ENCODE data around the gene TDP2. TPM values are rescaled to one million over a fixed set of nuclear protein-coding genes. Genes with fewer than 3 reads are reported as not detected.

TDP2 gene
- total RNA-seq, 1 donor from 2014 or later = 17.9 TPM

DNA sequence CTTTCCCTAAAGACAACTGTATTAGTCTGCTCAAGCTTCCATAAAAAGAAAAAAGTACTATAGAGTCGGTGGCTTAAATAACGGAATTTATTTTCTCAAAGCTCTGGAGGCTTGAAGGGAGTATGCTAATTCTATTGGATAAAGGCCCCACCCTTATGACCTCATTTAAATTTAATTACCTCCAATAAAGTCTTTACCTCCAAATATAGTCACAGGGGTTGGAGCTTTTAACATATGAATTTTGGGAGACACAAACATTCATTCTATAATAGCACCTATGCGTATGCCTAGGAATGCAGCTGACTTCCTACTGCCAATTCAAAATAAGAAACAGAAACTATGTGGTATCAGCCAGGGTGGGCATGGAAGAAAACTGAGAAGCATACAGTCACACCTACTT lies 46.1 kb downstream of the TDP2 start:
- FAIRE-seq = no peak
- no peak overlapping the region for H3K4me3 ChIP-seq (ENCODE audit: low read depth, low read length)

DNA sequence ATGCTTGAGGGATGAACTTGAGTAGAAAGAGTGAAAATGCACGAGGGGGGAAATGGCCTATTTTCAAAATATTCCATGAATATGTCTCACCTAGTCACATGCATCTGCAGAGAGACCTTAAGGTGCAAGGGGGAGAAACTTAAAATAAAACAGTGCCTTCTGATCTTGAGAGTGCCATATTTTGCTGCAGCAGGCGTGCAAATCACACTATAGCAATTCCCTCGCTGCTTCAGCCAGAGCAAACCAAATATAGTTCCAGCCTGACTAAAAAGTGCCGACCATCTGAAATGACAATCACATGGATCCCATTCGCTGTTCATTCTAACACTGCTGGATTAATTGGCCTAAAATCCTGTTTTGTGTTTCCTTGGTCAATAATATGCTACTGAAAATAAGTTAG lies 47.0 kb downstream of the TDP2 start:
- Histone ChIP-seq H3K27me3 (ENCODE audit: control insufficient read depth, insufficient read depth, low read length) (no peaks in the 10 kb centered on the region), H3K36me3 (ENCODE audit: control insufficient read depth, insufficient read depth, low read length) (no peaks in the 10 kb centered on the region), H3K4me3 (ENCODE audit: low read depth, low read length) (no peak overlapping the region)
- DNase-seq (ENCODE audit: low read depth) (no peak), FAIRE-seq (no peak)
- TF ChIP-seq, protein P1, sequence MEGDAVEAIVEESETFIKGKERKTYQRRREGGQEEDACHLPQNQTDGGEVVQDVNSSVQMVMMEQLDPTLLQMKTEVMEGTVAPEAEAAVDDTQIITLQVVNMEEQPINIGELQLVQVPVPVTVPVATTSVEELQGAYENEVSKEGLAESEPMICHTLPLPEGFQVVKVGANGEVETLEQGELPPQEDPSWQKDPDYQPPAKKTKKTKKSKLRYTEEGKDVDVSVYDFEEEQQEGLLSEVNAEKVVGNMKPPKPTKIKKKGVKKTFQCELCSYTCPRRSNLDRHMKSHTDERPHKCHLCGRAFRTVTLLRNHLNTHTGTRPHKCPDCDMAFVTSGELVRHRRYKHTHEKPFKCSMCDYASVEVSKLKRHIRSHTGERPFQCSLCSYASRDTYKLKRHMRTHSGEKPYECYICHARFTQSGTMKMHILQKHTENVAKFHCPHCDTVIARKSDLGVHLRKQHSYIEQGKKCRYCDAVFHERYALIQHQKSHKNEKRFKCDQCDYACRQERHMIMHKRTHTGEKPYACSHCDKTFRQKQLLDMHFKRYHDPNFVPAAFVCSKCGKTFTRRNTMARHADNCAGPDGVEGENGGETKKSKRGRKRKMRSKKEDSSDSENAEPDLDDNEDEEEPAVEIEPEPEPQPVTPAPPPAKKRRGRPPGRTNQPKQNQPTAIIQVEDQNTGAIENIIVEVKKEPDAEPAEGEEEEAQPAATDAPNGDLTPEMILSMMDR (IDR thresholded peaks at IDR 0.05; ENCODE audit: insufficient read depth, low read length, severe bottlenecking) = no peak

More for the DNA sequence above, 46.1 kb downstream of the TDP2 start:
- H3K27me3 ChIP-seq (ENCODE audit: control insufficient read depth, insufficient read depth, low read length) = no peaks in the 10 kb centered on the region
- TF ChIP-seq, protein P1 (IDR thresholded peaks at IDR 0.05; ENCODE audit: insufficient read depth, low read length, severe bottlenecking) = no peak
- DNase-seq (ENCODE audit: low read depth) = no peak
- H3K36me3 ChIP-seq (ENCODE audit: control insufficient read depth, insufficient read depth, low read length) = no peaks in the 10 kb centered on the region

DNA sequence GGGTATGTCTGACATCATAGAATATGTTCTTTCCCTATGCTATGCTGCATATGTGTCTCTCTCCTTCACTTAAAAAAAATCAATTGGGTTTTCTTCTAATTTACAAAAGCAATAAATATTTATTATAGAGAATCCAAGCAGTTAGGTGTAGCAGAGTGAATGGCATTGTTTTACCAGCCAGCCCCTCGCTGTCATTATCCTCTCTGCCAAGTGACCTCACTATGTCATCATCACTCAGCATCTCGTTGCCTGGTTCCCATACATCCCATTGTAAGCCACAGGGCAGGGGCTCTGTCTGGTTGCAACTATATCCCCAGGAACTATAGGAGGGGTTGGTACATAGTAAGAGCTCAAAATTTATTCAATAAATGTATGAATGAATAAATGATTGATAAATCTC lies 52.1 kb downstream of the TDP2 start:
- TF ChIP-seq, protein P1 (IDR thresholded peaks at IDR 0.05; ENCODE audit: insufficient read depth, low read length, severe bottlenecking) = no peak
- H3K27me3 ChIP-seq (ENCODE audit: control insufficient read depth, insufficient read depth, low read length) = no peaks in the 10 kb centered on the region
- H3K36me3 ChIP-seq (ENCODE audit: control insufficient read depth, insufficient read depth, low read length) = no peaks in the 10 kb centered on the region
- DNase-seq (ENCODE audit: low read depth) = no peak
- FAIRE-seq = no peak
- no peak overlapping the region for H3K4me3 ChIP-seq (ENCODE audit: low read depth, low read length)

DNA sequence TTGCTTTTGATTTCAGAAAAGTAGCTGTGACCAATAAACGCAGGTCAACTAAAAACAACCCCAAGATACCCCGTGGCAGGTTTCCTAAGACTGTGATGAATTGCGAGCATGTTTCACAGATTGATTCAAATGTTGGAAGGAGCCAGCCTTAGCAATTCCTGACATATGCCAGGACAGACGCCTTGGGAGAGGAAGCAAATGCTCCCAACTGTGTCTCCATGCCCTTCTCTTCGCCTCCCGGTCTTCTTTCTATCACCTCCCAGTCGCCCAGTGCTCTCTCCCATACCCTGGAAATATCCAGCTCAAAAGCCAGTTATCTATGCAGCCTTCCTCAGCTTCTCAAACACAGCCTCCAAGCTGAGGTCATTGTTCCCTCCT lies 52.7 kb downstream of the TDP2 start:
- no peaks in the 10 kb centered on the region for H3K36me3 ChIP-seq (ENCODE audit: control insufficient read depth, insufficient read depth, low read length)
- no peak for FAIRE-seq
- H3K4me3 ChIP-seq (ENCODE audit: low read depth, low read length) = no peak overlapping the region
- no peaks in the 10 kb centered on the region for H3K27me3 ChIP-seq (ENCODE audit: control insufficient read depth, insufficient read depth, low read length)
- TF ChIP-seq, protein P1 (IDR thresholded peaks at IDR 0.05; ENCODE audit: insufficient read depth, low read length, severe bottlenecking) = no peak
- no peak for DNase-seq (ENCODE audit: low read depth)

DNA sequence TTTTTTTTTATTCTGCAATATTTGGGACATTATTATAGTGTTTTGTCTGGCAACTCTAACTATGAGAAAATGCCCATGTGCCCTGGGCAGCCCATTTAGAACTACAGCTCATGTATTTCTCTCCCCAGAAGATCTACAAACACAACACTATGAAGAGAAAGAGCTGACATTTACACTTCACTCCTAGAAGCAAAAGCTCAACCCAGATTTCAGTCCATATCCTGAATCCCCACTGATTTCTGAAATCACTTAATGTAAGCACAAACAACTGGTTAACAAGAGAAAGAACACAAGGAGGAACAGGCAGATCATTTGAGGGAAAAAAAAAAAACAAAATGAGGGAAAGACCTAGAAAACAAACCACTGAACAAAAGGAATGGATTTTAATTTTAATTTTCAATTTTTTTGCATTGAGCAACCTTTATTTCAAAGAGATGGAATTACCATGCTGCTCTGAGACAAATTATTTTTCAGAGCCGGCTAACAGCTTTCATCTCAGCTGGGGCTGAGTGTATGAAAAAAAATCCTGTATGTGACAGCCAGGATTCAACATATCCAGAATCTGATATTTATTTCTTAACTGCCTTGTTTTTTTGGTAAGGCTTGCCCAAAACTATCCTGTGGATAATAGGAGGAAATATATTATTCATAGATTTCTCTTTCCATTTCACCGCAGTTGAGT lies 53.2 kb downstream of the TDP2 start:
- no peak for DNase-seq (ENCODE audit: low read depth)
- Histone ChIP-seq H3K27me3 (ENCODE audit: control insufficient read depth, insufficient read depth, low read length) (no peaks in the 10 kb centered on the region), H3K36me3 (ENCODE audit: control insufficient read depth, insufficient read depth, low read length) (no peaks in the 10 kb centered on the region), H3K4me3 (ENCODE audit: low read depth, low read length) (no peak overlapping the region)
- no peak for FAIRE-seq
- TF ChIP-seq, protein P1 (IDR thresholded peaks at IDR 0.05; ENCODE audit: insufficient read depth, low read length, severe bottlenecking) = no peak

DNA sequence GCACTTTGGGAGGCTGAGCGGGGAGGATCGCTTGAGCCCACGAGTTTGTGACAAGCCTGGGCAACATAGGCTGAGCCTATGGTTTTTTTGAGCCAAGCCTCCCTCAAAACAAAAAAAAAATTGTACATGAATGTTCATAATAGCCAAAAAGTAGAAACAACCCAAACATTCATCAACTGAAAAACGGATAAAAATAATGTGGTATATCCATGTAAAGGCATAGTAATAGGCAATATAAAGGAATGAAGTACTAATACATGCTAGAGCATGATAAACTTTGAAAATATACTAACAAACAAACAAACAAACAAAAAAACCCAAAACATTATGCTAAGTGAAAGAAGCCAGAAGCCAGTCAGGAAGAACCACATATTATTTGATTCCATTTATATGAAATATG lies 56.0 kb downstream of the TDP2 start:
- Histone ChIP-seq H3K4me3 (ENCODE audit: low read depth, low read length) (no peak overlapping the region), H3K36me3 (ENCODE audit: control insufficient read depth, insufficient read depth, low read length) (no peaks in the 10 kb centered on the region), H3K27me3 (ENCODE audit: control insufficient read depth, insufficient read depth, low read length) (no peaks in the 10 kb centered on the region)
- FAIRE-seq = no peak
- TF ChIP-seq, protein P1 (IDR thresholded peaks at IDR 0.05; ENCODE audit: insufficient read depth, low read length, severe bottlenecking) = no peak
- DNase-seq (ENCODE audit: low read depth) = no peak

Data from bronchial epithelial cell (primary cell).